Esophagus squamous epithelium (tissue), 4 donors: Measurements from ENCODE around the gene IGF2BP1.

Experiments
- POLR2A ChIP-seq, 4 donors: fragments of 450-650 bp; IDR thresholded peaks; one replicate each; pipeline ENCODE4 v1.6.1; 2017; ENCODE audit warnings: antibody characterized with exemption in 4 of 4, mild to moderate bottlenecking in 4 of 4, moderate library complexity in 3 of 4
- TF ChIP-seq, protein P1 (sequence below), 6 experiments: fragments of 450-650 bp in 4 of 6; fragments of 200-600 bp in 2 of 6; sonication (generic) in 2 of 6; IDR thresholded peaks; one replicate each; pipeline ENCODE4 v1.5.1; 2016 to 2019; ENCODE audit warnings: antibody characterized with exemption in 6 of 6, mild to moderate bottlenecking in 4 of 6, moderate library complexity in 4 of 6

- TF ChIP-seq, protein P1, sequence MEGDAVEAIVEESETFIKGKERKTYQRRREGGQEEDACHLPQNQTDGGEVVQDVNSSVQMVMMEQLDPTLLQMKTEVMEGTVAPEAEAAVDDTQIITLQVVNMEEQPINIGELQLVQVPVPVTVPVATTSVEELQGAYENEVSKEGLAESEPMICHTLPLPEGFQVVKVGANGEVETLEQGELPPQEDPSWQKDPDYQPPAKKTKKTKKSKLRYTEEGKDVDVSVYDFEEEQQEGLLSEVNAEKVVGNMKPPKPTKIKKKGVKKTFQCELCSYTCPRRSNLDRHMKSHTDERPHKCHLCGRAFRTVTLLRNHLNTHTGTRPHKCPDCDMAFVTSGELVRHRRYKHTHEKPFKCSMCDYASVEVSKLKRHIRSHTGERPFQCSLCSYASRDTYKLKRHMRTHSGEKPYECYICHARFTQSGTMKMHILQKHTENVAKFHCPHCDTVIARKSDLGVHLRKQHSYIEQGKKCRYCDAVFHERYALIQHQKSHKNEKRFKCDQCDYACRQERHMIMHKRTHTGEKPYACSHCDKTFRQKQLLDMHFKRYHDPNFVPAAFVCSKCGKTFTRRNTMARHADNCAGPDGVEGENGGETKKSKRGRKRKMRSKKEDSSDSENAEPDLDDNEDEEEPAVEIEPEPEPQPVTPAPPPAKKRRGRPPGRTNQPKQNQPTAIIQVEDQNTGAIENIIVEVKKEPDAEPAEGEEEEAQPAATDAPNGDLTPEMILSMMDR (IDR thresholded peaks at IDR 0.05): no peak
- no peak for TF ChIP-seq POLR2A (IDR thresholded peaks at IDR 0.05)
These were observed 85.0 kb downstream of the IGF2BP1 start for GRCh38 chr17:49082231-49082630.
